ENCODE results near the gene GALNT18. TPM values are rescaled to one million over a fixed set of nuclear protein-coding genes. Genes with fewer than 3 reads are reported as not detected.

GALNT18 gene
- total RNA-seq, 1 donor from 2014 or later = not detected

DNA sequence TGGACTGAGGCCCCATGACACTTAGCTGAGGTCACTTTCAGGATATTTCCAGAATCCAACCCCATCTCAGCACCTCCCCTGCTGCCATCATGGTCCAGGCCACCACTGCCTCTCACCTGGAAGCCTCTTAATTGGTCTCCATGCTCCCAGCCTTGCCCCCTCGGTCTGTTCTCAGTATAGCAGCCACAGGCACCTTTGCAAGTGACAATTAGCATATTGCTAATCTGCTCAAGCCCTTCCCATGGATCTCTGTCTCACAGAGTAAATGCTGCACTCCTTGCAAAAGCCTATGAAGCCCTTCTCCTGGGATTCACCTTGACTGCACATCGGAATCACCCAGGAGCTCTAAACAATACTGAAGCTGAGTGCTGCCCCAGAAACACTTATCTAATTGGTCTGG is 175.2 kb downstream of the GALNT18 start:
- Mint-ChIP-seq H3K27ac (no peak overlapping the region), H3K27me3 (peaks cover 3% of the 10 kb centered on the region), H3K4me1 (no peaks in the 10 kb centered on the region), H3K9me3 (peaks cover 3% of the 10 kb centered on the region), H3K4me3 (no peak overlapping the region), H3K36me3 (ENCODE audit: low read depth) (no peaks in the 10 kb centered on the region)
- intact Hi-C loops (cut with micrococcal nuclease) = no loop called here
- TF ChIP-seq, protein P1, sequence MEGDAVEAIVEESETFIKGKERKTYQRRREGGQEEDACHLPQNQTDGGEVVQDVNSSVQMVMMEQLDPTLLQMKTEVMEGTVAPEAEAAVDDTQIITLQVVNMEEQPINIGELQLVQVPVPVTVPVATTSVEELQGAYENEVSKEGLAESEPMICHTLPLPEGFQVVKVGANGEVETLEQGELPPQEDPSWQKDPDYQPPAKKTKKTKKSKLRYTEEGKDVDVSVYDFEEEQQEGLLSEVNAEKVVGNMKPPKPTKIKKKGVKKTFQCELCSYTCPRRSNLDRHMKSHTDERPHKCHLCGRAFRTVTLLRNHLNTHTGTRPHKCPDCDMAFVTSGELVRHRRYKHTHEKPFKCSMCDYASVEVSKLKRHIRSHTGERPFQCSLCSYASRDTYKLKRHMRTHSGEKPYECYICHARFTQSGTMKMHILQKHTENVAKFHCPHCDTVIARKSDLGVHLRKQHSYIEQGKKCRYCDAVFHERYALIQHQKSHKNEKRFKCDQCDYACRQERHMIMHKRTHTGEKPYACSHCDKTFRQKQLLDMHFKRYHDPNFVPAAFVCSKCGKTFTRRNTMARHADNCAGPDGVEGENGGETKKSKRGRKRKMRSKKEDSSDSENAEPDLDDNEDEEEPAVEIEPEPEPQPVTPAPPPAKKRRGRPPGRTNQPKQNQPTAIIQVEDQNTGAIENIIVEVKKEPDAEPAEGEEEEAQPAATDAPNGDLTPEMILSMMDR (IDR thresholded peaks at IDR 0.05) = no peak
- CTCF ChIA-PET = no interaction called here
- DNase-seq (no peak), ATAC-seq (ENCODE audit: low read depth) (no peak)
- POLR2A ChIA-PET = no interaction called here

DNA sequence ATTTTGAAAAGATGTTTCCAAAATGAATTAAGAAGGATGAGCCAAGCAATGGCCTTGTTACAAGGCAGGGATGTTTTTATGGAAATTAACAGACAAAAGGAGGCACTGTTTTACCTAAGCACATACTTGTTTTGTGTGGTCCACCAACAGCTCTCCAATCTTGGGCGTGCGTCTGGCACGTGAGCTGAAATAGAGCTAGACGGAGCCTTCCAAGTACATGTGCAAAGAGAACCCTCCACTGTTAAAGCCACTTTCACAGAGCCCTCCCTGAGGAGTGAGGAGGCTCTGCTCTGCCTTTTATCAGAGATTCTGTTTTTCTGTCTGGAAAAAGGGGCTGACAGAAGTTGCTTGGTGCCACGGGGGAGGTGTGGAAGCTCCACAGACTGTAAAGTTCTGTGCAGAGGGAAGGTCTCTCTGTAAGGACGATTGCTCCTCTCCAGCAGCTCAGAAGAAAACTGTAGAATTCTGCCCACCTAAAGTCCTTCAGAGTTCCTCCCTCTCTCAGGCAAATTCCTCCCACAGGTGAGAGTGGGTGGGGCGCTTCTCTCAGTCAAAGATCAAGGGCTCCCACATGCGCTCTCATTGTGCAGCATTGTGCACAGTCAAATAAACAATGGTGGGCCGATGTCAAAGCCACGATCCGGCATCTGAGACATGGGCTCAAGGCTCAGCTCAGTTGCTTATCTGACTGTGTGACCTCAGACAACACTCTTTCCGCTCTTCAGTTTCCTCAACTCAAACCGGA is 176.2 kb downstream of the GALNT18 start:
- H3K9me3 Mint-ChIP-seq = peaks cover 3% of the 10 kb centered on the region
- ChIA-PET CTCF (no interaction called here), POLR2A (no interaction called here)
- H3K27ac Mint-ChIP-seq = no peak overlapping the region
- H3K36me3 Mint-ChIP-seq (ENCODE audit: low read depth) = no peaks in the 10 kb centered on the region
- H3K4me3 Mint-ChIP-seq = no peak overlapping the region
- DNase-seq (no peak), ATAC-seq (ENCODE audit: low read depth) (no peak)
- peaks cover 3% of the 10 kb centered on the region for H3K27me3 Mint-ChIP-seq
- TF ChIP-seq, protein P1 (IDR thresholded peaks at IDR 0.05) = no peak
- intact Hi-C loops (cut with micrococcal nuclease) = no loop called here
- H3K4me1 Mint-ChIP-seq = no peaks in the 10 kb centered on the region

DNA sequence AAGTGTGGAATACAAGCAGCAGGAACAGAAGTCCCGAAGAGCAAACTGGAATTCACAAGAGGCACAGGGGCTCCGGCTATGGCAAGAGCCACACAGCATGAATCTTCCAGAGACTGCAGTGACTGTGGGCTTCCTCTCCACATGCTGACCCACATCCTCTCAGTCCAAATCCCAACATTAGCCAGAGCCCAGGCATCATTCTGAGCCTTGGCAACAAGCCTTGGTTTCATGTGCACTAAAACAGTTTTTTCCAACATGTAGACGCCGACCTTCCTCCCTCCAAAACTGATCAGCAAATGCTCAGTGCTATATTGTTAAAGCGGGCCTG is 177.0 kb downstream of the GALNT18 start:
- POLR2A ChIA-PET = no interaction called here
- Mint-ChIP-seq H3K27ac (no peak overlapping the region), H3K4me3 (no peak overlapping the region), H3K27me3 (peaks cover 3% of the 10 kb centered on the region), H3K36me3 (ENCODE audit: low read depth) (no peaks in the 10 kb centered on the region), H3K9me3 (peaks cover 3% of the 10 kb centered on the region), H3K4me1 (no peaks in the 10 kb centered on the region)
- TF ChIP-seq, protein P1 (IDR thresholded peaks at IDR 0.05) = no peak
- no peak for ATAC-seq (ENCODE audit: low read depth)
- DNase-seq = no peak
- intact Hi-C loops (cut with micrococcal nuclease) = no loop called here
- CTCF ChIA-PET = no interaction called here

GRCh38 chr11:11444027-11444803 is 177.6 kb downstream of the GALNT18 start:
- Mint-ChIP-seq H3K27ac (no peak overlapping the region), H3K36me3 (ENCODE audit: low read depth) (no peaks in the 10 kb centered on the region), H3K27me3 (peaks cover 3% of the 10 kb centered on the region), H3K9me3 (peaks cover 3% of the 10 kb centered on the region), H3K4me3 (no peak overlapping the region), H3K4me1 (no peaks in the 10 kb centered on the region)
- no peak for ATAC-seq (ENCODE audit: low read depth)
- intact Hi-C loops (cut with micrococcal nuclease) = no loop called here
- POLR2A ChIA-PET = no interaction called here
- CTCF ChIA-PET = no interaction called here
- no peak for DNase-seq
- TF ChIP-seq, protein P1 (IDR thresholded peaks at IDR 0.05) = no peak

GRCh38 chr11:11442791-11443190 is 179.0 kb downstream of the GALNT18 start:
- no peak overlapping the region for H3K4me3 Mint-ChIP-seq
- no peaks in the 10 kb centered on the region for H3K4me1 Mint-ChIP-seq
- H3K27me3 Mint-ChIP-seq = peaks cover 5% of the 10 kb centered on the region
- H3K27ac Mint-ChIP-seq = no peak overlapping the region
- intact Hi-C loops (cut with micrococcal nuclease) = no loop called here
- ATAC-seq (ENCODE audit: low read depth) (no peak), DNase-seq (no peak)
- H3K9me3 Mint-ChIP-seq = peaks cover 3% of the 10 kb centered on the region
- no peaks in the 10 kb centered on the region for H3K36me3 Mint-ChIP-seq (ENCODE audit: low read depth)
- TF ChIP-seq, protein P1 (IDR thresholded peaks at IDR 0.05) = no peak
- ChIA-PET POLR2A (no interaction called here), CTCF (no interaction called here)

Data from activated B cell treated with CpG ODN at 0.5 μM for 24 hours (primary cell).